Measurements from ENCODE around the gene RAB3D.

DNA sequence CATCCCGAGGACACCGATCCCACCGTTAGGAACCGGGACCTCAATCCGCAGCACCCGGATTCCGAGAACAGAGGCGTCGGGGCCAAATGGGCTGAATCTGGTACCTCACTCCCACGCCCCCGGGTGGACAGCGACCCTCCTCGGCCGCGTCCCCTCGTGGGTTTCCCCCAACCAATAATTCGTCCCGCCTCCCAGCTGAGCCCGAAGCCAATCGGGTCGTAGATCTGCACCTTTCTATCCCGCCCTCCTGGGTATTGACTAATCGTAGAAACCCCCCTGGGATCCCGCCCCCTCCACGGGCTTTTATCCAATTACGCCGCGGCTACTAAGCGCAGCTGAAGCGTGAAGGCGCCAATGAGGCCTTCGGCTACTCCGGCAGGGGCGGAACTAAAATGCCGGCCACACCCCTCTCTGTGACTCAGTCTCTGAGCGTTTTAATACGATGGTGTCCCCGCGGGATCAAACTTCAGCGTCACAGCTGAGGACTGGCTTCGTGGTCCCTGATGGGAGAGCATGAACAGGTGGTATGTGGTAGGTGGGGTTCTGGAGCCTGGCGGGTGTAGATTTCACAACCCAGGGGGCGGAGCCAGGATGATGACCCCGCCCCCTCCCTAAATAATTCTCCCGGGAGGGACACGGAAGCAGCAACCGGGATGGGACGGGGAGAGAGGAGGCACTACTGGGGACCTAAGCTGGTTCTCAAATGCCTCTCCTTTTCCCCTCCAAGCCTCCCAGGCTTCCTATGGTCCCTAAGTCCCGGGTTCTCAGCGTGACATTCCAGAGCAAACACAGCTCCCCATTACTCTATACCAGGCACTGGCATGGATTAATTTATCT, 6.9 kb upstream of the RAB3D start, which contains the start of the genes CCDC159 and TMEM205:
- TF ChIP-seq POLR2AphosphoS5 (IDR thresholded peaks at IDR 0.05; ENCODE audit: low read depth, low read length) (peak; percentile 9; the same call in 1 of the 2 replicates), POLR2A (IDR thresholded peaks at IDR 0.05; ENCODE audit: low read depth, low read length) (peak; percentile 62; the same call in 1 of the 2 replicates), TAF1 (IDR thresholded peaks at IDR 0.05; ENCODE audit: borderline replicate concordance, low read depth, low read length) (no peak)

All from GM12892 (cell line).